ENCODE results near the gene NRG3. TPM values are rescaled to one million over a fixed set of nuclear protein-coding genes. Genes with fewer than 3 reads are reported as not detected.

The NRG3 gene
- total and polyA plus RNA-seq, 2 donors (not counting 1 experiment from before 2014, with no cell fraction given): 0.06 TPM; not detected in 1

- no peak overlapping the region for H3K27ac Mint-ChIP-seq
- H3K36me3 ChIP-seq (replicated peaks in 1 of 2; ENCODE audit: control extremely low read depth in 1 of 2, control insufficient read depth in 1 of 2, extremely low read depth in 1 of 2, insufficient read depth in 2 of 2, low read length in 1 of 2): no peaks in the 10 kb centered on the region
- H3K9me3 ChIP-seq (ENCODE audit: control extremely low read depth in 1 of 3, control insufficient read depth in 2 of 3, insufficient read depth in 1 of 3, low read length in 2 of 3): peaks cover 0 to 9% (median 0%) of the 10 kb centered on the region in 3 donors
- no peaks in the 10 kb centered on the region for H3K27me3 Mint-ChIP-seq
- ChIA-PET CTCF (no interaction called here), POLR2A (no interaction called here)
- TF ChIP-seq CTCF (IDR thresholded peaks at IDR 0.05) (no peak), EZH2 (IDR thresholded peaks at IDR 0.05; ENCODE audit: borderline replicate concordance, insufficient read depth, low read depth, low read length, poor library complexity, severe bottlenecking) (no peak)
- no peak overlapping the region for H3K27ac ChIP-seq (ENCODE audit: low read length in 2 of 2)
- peaks cover 2% of the 10 kb centered on the region for H3K9me3 Mint-ChIP-seq (ENCODE audit: insufficient read depth)
- H3K4me3 ChIP-seq (ENCODE audit: control extremely low read depth in 1 of 5, extremely low read depth in 1 of 5, insufficient read depth in 1 of 5, low read depth in 2 of 5, low read length in 4 of 5): no peak overlapping the region
- no peaks in the 10 kb centered on the region for H3K27me3 ChIP-seq (replicated peaks in 1 of 4; ENCODE audit: control extremely low read depth in 1 of 4, control insufficient read depth in 3 of 4, insufficient read depth in 4 of 4, low read length in 3 of 4)
- H3K79me2 ChIP-seq (ENCODE audit: control insufficient read depth, insufficient read depth, low read length): no peaks in the 10 kb centered on the region
- DNase-seq (no peak), ATAC-seq (ENCODE audit: low read depth) (no peak)
- 100% methylated on average over 1 of the region's 2 CpGs for WGBS (ENCODE audit: insufficient coverage)
- H3K4me1 Mint-ChIP-seq: no peaks in the 10 kb centered on the region
- no peak overlapping the region for H3K4me3 Mint-ChIP-seq
- no peak overlapping the region for H3K9ac ChIP-seq (ENCODE audit: low read length)
- intact Hi-C loops (cut with micrococcal nuclease): no loop called here
- no peaks in the 10 kb centered on the region for H4K20me1 ChIP-seq (ENCODE audit: control insufficient read depth, insufficient read depth, low read length, poor library complexity, severe bottlenecking)
- H3K4me2 ChIP-seq (replicated peaks; ENCODE audit: low read depth, low read length, poor library complexity, severe bottlenecking): no peak overlapping the region
- no peak overlapping the region for H2AFZ ChIP-seq (ENCODE audit: insufficient read depth, low read depth, low read length, poor library complexity, severe bottlenecking)
- H3K4me1 ChIP-seq (ENCODE audit: control insufficient read depth in 2 of 2, insufficient read depth in 2 of 2, low read length in 2 of 2): no peaks in the 10 kb centered on the region
These were observed 816.2 kb downstream of the NRG3 start for GRCh38 chr10:82691211-82691610.

- Histone ChIP-seq H3K4me3 (ENCODE audit: control extremely low read depth in 1 of 5, extremely low read depth in 1 of 5, insufficient read depth in 1 of 5, low read depth in 2 of 5, low read length in 4 of 5) (no peak overlapping the region), H3K27ac (ENCODE audit: low read length in 2 of 2) (no peak overlapping the region), H3K9ac (ENCODE audit: low read length) (no peak overlapping the region), H2AFZ (ENCODE audit: insufficient read depth, low read depth, low read length, poor library complexity, severe bottlenecking) (no peak overlapping the region), H3K79me2 (ENCODE audit: control insufficient read depth, insufficient read depth, low read length) (no peaks in the 10 kb centered on the region), H3K27me3 (replicated peaks in 1 of 4; ENCODE audit: control extremely low read depth in 1 of 4, control insufficient read depth in 3 of 4, insufficient read depth in 4 of 4, low read length in 3 of 4) (no peaks in the 10 kb centered on the region), H3K4me1 (ENCODE audit: control insufficient read depth in 2 of 2, insufficient read depth in 2 of 2, low read length in 2 of 2) (no peaks in the 10 kb centered on the region), H3K9me3 (ENCODE audit: control extremely low read depth in 1 of 3, control insufficient read depth in 2 of 3, insufficient read depth in 1 of 3, low read length in 2 of 3) (peaks cover 0 to 9% (median 0%) of the 10 kb centered on the region in 3 donors), H4K20me1 (ENCODE audit: control insufficient read depth, insufficient read depth, low read length, poor library complexity, severe bottlenecking) (no peaks in the 10 kb centered on the region), H3K36me3 (replicated peaks in 1 of 2; ENCODE audit: control extremely low read depth in 1 of 2, control insufficient read depth in 1 of 2, extremely low read depth in 1 of 2, insufficient read depth in 2 of 2, low read length in 1 of 2) (no peaks in the 10 kb centered on the region), H3K4me2 (replicated peaks; ENCODE audit: low read depth, low read length, poor library complexity, severe bottlenecking) (no peak overlapping the region)
- Mint-ChIP-seq H3K9me3 (ENCODE audit: insufficient read depth) (peaks cover 2% of the 10 kb centered on the region), H3K4me3 (no peak overlapping the region), H3K27ac (no peak overlapping the region), H3K27me3 (no peaks in the 10 kb centered on the region), H3K4me1 (no peaks in the 10 kb centered on the region)
- POLR2A ChIA-PET: no interaction called here
- DNase-seq: no peak
- intact Hi-C loops (cut with micrococcal nuclease): no loop called here
- TF ChIP-seq CTCF (IDR thresholded peaks at IDR 0.05) (no peak), EZH2 (IDR thresholded peaks at IDR 0.05; ENCODE audit: borderline replicate concordance, insufficient read depth, low read depth, low read length, poor library complexity, severe bottlenecking) (no peak)
- CTCF ChIA-PET: no interaction called here
- no peak for ATAC-seq (ENCODE audit: low read depth)
- 100% methylated on average over 1 of the region's 4 CpGs for WGBS (ENCODE audit: insufficient coverage)
These were observed 817.5 kb downstream of the NRG3 start for GRCh38 chr10:82692458-82692857.
